Progenitor cell of endocrine pancreas (in vitro differentiated cells): ENCODE measurements around the gene PLCZ1. TPM values are rescaled to one million over a fixed set of nuclear protein-coding genes. Genes with fewer than 3 reads are reported as not detected.
"Not testable (repeated sequence)": the region's sequence is repeated elsewhere in the genome, so short reads cannot be mapped to it uniquely, and the experiment has no call there.

Source experiments
- DNase-seq: peaks from one replicate; pipeline ENCODE4 v3.0.0; 2021; ENCODE audit warnings: low spot score; ENCODE audit not compliant: unreplicated experiment
- H3K27ac Mint-ChIP-seq: 2 replicates; pipeline ENCODE4 v1.8.0; 2021; ENCODE audit warnings: mild to moderate bottlenecking, moderate library complexity, mixed read lengths
- H3K27me3 Mint-ChIP-seq: 2 replicates; pipeline ENCODE4 v1.8.0; 2021; ENCODE audit warnings: mixed read lengths
- H3K36me3 Mint-ChIP-seq: 2 replicates; pipeline ENCODE4 v1.8.0; 2022; ENCODE audit warnings: mixed read lengths; ENCODE audit not compliant: insufficient read depth
- H3K4me1 Mint-ChIP-seq: 2 replicates; pipeline ENCODE4 v1.8.0; 2021; ENCODE audit warnings: low read depth, mixed read lengths
- H3K4me3 Mint-ChIP-seq: 2 replicates; pipeline ENCODE4 v1.8.0; 2021; ENCODE audit warnings: low read depth, mild to moderate bottlenecking, moderate library complexity, mixed read lengths
- H3K9me3 Mint-ChIP-seq: 2 replicates; pipeline ENCODE4 v1.8.0; 2021; ENCODE audit warnings: low read depth, mixed read lengths
- long read RNA-seq: library from polyadenylated mRNA; unstranded; transcript quantifications from one replicate; pipeline ENCODE4 v2.0.0, GENCODE V29; 2020
- total RNA-seq: library from RNA; stranded (reverse); gene quantifications from 2 replicates; pipeline ENCODE4 v1.2.1, GENCODE V29; 2021
- TF ChIP-seq, protein P1 (sequence below): fragments of 200-600 bp; sonication (generic); IDR thresholded peaks from one replicate; pipeline ENCODE4 v1.5.0; 2021; ENCODE audit warnings: antibody characterized with exemption, mild to moderate bottlenecking; ENCODE audit not compliant: unreplicated experiment

The PLCZ1 gene, protein sequence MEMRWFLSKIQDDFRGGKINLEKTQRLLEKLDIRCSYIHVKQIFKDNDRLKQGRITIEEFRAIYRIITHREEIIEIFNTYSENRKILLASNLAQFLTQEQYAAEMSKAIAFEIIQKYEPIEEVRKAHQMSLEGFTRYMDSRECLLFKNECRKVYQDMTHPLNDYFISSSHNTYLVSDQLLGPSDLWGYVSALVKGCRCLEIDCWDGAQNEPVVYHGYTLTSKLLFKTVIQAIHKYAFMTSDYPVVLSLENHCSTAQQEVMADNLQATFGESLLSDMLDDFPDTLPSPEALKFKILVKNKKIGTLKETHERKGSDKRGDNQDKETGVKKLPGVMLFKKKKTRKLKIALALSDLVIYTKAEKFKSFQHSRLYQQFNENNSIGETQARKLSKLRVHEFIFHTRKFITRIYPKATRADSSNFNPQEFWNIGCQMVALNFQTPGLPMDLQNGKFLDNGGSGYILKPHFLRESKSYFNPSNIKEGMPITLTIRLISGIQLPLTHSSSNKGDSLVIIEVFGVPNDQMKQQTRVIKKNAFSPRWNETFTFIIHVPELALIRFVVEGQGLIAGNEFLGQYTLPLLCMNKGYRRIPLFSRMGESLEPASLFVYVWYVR
- total RNA-seq: not detected in 2 replicates
- long read RNA-seq: 0 reads

DNA sequence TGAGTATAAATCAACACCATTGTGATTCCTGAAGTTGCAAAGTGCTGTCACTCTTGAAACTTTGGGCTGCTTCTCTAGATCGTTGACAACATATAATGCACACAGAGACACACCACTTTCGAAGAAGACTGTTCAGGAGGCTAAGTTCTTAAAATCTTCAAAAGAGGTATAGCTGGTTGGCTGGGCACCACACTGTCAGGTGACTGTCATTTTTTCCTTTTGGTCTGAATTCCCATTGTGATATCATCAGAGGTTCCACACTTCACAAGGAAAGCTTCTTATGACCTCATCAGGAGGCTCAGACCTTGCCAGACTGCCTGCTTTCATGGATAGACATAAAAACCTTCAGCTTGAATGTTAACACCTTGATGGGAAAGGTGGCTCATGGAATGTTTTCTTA, at the start of gene PLCZ1, which contains the start of gene CAPZA3:
PLCZ1 (minus strand) TSS at position 194 of the 400 bp plus-strand sequence. CDS start 641 bp downstream, outside the sequence.
CAPZA3 (plus strand) TSS at position 301 of the 400 bp plus-strand sequence. CDS start 150 bp downstream, outside the sequence.
- Mint-ChIP-seq H3K36me3 (peaks cover 3% of the 10 kb centered on the region), H3K27ac (no peak within 1 kb of the TSS), H3K4me3 (no peak within 1 kb of the TSS), H3K9me3 (peaks cover 23% of the 10 kb centered on the region), H3K27me3 (no peaks in the 10 kb centered on the region), H3K4me1 (no peaks in the 10 kb centered on the region)
- no peak for DNase-seq
- TF ChIP-seq, protein P1, sequence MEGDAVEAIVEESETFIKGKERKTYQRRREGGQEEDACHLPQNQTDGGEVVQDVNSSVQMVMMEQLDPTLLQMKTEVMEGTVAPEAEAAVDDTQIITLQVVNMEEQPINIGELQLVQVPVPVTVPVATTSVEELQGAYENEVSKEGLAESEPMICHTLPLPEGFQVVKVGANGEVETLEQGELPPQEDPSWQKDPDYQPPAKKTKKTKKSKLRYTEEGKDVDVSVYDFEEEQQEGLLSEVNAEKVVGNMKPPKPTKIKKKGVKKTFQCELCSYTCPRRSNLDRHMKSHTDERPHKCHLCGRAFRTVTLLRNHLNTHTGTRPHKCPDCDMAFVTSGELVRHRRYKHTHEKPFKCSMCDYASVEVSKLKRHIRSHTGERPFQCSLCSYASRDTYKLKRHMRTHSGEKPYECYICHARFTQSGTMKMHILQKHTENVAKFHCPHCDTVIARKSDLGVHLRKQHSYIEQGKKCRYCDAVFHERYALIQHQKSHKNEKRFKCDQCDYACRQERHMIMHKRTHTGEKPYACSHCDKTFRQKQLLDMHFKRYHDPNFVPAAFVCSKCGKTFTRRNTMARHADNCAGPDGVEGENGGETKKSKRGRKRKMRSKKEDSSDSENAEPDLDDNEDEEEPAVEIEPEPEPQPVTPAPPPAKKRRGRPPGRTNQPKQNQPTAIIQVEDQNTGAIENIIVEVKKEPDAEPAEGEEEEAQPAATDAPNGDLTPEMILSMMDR: no peak

DNA sequence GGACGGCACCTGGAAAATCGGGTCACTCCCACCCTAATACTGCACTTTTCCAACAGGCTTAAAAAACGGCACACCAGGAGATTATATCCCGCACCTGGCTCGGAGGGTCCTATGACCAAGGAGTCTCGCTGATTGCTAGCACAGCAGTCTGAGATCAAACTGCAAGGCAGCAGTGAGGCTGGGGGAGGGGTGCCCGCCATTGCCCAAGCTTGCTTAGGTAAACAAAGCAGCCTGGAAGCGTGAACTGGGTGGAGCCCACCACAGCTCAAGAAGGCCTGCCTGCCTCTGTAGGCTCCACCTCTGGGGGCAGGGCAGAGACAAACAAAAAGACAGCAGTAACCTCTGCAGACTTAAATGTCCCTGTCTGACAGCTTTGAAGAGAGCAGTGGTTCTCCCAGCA, 47.7 kb upstream of the PLCZ1 start:
- peaks cover 34% of the 10 kb centered on the region for H3K9me3 Mint-ChIP-seq
- not testable (repeated sequence) for H3K36me3 Mint-ChIP-seq, H3K4me3 Mint-ChIP-seq

GRCh38 chr12:18782827-18783226, 45.0 kb upstream of the PLCZ1 start:
- Mint-ChIP-seq H3K27me3 (no peaks in the 10 kb centered on the region), H3K36me3 (peaks cover 12% of the 10 kb centered on the region), H3K4me3 (no peak overlapping the region), H3K4me1 (no peaks in the 10 kb centered on the region), H3K27ac (no peak overlapping the region), H3K9me3 (peaks cover 53% of the 10 kb centered on the region)
- DNase-seq: no peak
- TF ChIP-seq, protein P1: no peak

More for the DNA sequence above, 47.7 kb upstream of the PLCZ1 start:
- H3K27ac Mint-ChIP-seq, DNase-seq, H3K4me1 Mint-ChIP-seq, H3K27me3 Mint-ChIP-seq: not testable (repeated sequence)

- peaks cover 49% of the 10 kb centered on the region for H3K9me3 Mint-ChIP-seq
- H3K4me3 Mint-ChIP-seq, H3K27ac Mint-ChIP-seq, H3K36me3 Mint-ChIP-seq, H3K4me1 Mint-ChIP-seq, H3K27me3 Mint-ChIP-seq, DNase-seq: not testable (repeated sequence)
These were observed 28.7 kb upstream of the PLCZ1 start for GRCh38 chr12:18766479-18766878.

DNA sequence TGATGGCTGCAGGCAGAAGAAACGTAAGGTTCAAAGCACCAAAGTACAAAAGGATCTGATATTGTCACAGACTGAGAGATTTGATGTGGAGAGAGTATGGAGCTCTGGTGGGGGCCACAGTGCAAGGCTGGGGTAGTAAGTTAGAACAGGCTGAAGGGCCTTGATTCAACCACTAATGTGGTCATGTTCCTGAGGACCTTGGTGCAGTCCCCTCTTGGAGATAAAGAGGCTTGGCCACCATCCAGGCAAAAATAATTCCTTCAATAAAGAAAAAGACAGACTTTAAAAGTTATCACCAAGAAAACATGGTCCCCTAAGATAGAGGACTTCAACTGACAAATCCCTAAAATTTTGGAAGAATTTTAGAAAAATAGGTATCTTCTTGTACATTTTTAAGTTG, 17.5 kb upstream of the PLCZ1 start:
- no peak for DNase-seq
- Mint-ChIP-seq H3K36me3 (no peaks in the 10 kb centered on the region), H3K27ac (no peak overlapping the region), H3K4me3 (no peak overlapping the region), H3K4me1 (peaks cover 30% of the 10 kb centered on the region), H3K9me3 (no peaks in the 10 kb centered on the region), H3K27me3 (peaks cover 20% of the 10 kb centered on the region)
- TF ChIP-seq, protein P1: no peak

DNA sequence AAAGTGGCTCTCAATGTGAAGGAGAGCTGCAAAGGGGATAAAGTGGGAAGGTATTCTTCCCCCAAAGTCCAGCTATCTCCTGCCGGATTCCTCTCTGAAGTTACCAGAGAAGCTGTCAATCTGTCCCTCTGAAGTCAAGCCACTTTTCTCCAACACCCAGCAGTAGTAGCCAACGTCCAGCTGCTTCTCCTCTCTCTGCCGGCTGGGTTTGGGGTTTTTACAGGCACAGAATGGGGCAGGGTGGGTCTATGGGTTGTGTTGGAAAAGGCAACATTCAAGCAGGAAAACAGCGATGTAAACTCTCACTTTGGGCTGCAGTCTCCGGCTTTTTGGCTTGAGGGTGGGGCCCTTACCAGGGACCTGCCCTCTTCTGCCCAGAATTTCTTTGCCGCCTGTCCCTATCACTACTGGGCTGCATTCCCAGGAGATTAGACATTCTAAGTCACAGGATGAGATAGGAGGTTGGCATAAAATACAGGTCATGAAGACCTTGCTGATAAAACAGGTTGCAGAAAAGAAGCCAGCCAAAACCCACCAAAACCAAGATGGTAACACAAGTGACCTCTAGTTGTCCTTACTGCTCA, 16.4 kb upstream of the PLCZ1 start:
- H3K27me3 Mint-ChIP-seq: peaks cover 20% of the 10 kb centered on the region
- DNase-seq: no peak
- no peak overlapping the region for H3K4me3 Mint-ChIP-seq
- peaks cover 37% of the 10 kb centered on the region for H3K4me1 Mint-ChIP-seq
- TF ChIP-seq, protein P1: no peak
- no peak overlapping the region for H3K27ac Mint-ChIP-seq
- no peaks in the 10 kb centered on the region for H3K36me3 Mint-ChIP-seq
- H3K9me3 Mint-ChIP-seq: no peaks in the 10 kb centered on the region
